ENCODE measurements around the gene HOXD9. TPM values are rescaled to one million over a fixed set of nuclear protein-coding genes. Genes with fewer than 3 reads are reported as not detected.

The HOXD9 gene
- total RNA-seq, 1 donor from 2014 or later = not detected

GRCh38 chr2:176160986-176161824, 38.7 kb downstream of the HOXD9 start:
- H3K9me3 Mint-ChIP-seq = peaks cover 16% of the 10 kb centered on the region
- H3K4me1 Mint-ChIP-seq = peaks cover 2% of the 10 kb centered on the region
- H3K27me3 Mint-ChIP-seq = peaks cover 84% of the 10 kb centered on the region
- no peak overlapping the region for H3K27ac Mint-ChIP-seq
- H3K4me3 Mint-ChIP-seq = no peak overlapping the region
- H3K36me3 Mint-ChIP-seq (ENCODE audit: low read depth) = peaks cover 5% of the 10 kb centered on the region
- DNase-seq = peak; percentile 54
- intact Hi-C loops (cut with micrococcal nuclease) = loop anchor here (2.0 to 5.0 kb wide), 3 partner anchors 34 to 1829 kb away; partner anchors contain the start of genes HOXD8 and SP9

DNA sequence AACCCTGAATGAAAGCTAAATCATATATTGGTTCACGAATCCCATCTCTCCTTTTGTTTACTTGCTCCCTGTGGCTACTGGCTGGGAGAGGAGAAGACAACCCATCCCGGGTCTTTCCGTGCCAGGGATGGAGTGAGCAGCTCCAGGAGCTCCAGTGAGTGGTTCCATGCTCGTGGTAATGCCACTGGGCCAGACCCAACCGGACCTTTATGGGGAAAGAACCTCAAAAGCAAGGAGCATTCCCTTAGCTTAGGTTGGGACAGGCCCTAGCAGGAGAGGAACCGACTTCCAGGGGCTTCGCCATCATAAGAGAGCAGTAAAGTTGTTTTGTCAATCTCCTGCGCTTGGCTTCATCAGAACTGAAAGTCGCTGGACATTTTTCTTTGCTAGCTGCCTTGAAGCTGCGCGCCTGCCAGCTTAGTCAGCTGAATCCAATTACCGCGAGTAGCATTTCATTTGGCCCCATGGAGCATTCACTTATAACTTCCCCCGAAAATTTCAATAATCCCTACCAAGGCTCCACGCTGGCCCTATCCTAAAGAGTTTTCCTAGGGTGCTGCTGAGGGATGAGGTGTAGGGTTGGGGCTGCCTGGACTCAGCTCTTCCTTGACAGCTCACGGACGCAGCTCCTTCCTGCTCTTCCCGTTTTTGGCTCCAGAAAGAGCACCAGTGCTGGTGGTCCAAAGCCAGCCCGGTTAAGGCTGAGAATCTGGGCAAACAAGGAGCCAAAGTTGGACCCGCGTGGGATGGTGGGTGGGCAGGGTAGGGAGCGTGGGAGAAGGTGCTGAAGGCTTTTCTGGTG, 39.5 kb downstream of the HOXD9 start:
- H3K4me3 Mint-ChIP-seq = no peak overlapping the region
- DNase-seq = peak; percentile 45
- peaks cover 5% of the 10 kb centered on the region for H3K36me3 Mint-ChIP-seq (ENCODE audit: low read depth)
- H3K27me3 Mint-ChIP-seq = peaks cover 86% of the 10 kb centered on the region
- intact Hi-C loops (cut with micrococcal nuclease) = loop anchor here (2.0 to 5.0 kb wide), 3 partner anchors 35 to 1830 kb away; partner anchors contain the start of genes HOXD8 and SP9
- H3K4me1 Mint-ChIP-seq = peaks cover 2% of the 10 kb centered on the region
- no peak overlapping the region for H3K27ac Mint-ChIP-seq
- H3K9me3 Mint-ChIP-seq = peaks cover 16% of the 10 kb centered on the region

GRCh38 chr2:176162911-176163671, 40.6 kb downstream of the HOXD9 start:
- Mint-ChIP-seq H3K27ac (peak overlapping the region; percentile 44), H3K36me3 (ENCODE audit: low read depth) (peaks cover 5% of the 10 kb centered on the region), H3K9me3 (peaks cover 12% of the 10 kb centered on the region), H3K27me3 (peaks cover 87% of the 10 kb centered on the region), H3K4me1 (no peaks in the 10 kb centered on the region), H3K4me3 (no peak overlapping the region)
- intact Hi-C loops (cut with micrococcal nuclease) = loop anchor here (5.0 kb wide), 2 partner anchors 36 to 1831 kb away; partner anchors contain the start of genes HOXD8 and SP9
- no peak for DNase-seq

DNA sequence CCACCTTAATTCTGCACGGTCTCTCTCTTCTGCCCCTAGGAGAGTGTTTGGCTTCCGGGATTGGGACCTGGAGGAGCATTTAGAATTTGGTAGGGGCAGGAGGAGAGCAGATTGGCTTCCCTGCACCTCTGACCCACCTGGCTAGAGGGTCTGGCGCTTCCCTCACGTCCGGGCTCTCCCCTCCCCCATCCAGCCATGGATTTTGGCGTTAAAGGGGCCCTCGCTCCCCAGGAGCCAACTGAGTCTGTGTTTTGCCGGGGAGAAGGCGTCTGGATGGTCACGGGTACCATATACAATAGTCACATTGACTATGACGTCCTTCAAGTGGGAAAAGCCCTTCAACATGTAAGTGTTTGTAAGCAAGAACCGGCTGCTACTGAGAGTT, 41.1 kb downstream of the HOXD9 start:
- H3K4me1 Mint-ChIP-seq = no peaks in the 10 kb centered on the region
- intact Hi-C loops (cut with micrococcal nuclease) = loop anchor here (5.0 kb wide), 2 partner anchors 36 to 1831 kb away; partner anchors contain the start of genes HOXD8 and SP9
- H3K27ac Mint-ChIP-seq = peak overlapping the region; percentile 44
- no peak overlapping the region for H3K4me3 Mint-ChIP-seq
- no peak for DNase-seq
- H3K27me3 Mint-ChIP-seq = peaks cover 83% of the 10 kb centered on the region
- peaks cover 12% of the 10 kb centered on the region for H3K9me3 Mint-ChIP-seq
- H3K36me3 Mint-ChIP-seq (ENCODE audit: low read depth) = peaks cover 5% of the 10 kb centered on the region

DNA sequence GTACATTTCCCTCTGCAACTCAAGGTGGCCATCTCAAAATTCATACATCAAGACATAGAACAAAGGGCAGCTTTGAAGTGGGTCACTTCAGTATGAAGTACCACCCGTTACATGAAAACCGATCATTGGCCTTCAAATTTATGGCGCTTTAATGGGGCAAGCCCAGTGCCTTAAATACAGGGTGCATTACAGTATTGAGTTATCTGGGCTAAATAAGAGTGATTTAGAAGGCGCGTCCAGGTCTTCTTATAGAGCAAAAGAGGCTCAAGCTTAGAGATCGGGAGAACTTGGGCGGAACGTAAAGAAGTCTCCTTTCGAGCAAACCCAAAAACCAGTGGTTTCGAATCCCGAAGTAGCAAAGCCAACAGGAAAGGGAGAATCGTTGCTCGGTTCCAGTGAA, 41.7 kb downstream of the HOXD9 start:
- Mint-ChIP-seq H3K9me3 (peaks cover 12% of the 10 kb centered on the region), H3K4me1 (no peaks in the 10 kb centered on the region), H3K4me3 (no peak overlapping the region), H3K27ac (peak overlapping the region; percentile 44), H3K27me3 (peaks cover 80% of the 10 kb centered on the region), H3K36me3 (ENCODE audit: low read depth) (peaks cover 5% of the 10 kb centered on the region)
- intact Hi-C loops (cut with micrococcal nuclease) = loop anchor here (5.0 kb wide), 2 partner anchors 37 to 1832 kb away; partner anchors contain the start of genes HOXD8 and SP9
- no peak for DNase-seq

DNA sequence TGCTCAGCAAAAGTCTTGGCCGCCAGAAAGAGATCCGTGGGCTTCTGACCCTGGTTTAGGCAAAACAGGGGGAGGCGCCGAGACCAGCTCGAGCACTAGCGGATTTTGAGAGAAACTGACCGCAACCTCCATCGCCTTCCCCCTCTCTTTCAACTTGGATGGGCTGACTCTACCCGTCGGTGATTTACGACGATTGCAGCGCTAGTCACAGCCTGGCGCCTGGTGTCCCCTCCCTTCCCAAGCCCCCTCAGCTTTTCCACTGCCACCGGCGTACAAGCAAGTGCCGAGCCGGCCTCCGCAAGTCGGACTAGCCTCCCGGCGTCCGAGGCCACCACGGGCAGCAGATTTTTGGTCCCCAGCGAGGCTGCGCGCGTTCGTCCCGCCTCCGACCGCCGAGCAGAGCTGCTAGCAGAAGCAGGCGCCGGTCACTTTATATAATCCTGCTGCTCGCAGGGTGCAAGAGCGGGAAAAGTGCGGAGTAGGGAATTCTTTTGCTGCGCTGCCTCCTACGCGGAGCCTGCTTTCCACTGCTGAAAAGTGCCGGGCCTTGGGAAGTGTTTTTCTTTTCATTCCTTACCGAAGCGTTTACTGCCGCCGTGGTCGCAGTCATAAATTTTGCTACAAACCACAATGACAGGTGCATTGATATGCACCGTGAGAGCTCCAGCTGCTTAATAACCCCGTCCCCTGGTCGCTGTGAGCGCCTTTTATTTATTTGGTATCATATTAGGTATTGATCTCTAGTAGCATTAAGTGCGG, 42.3 kb downstream of the HOXD9 start:
- intact Hi-C loops (cut with micrococcal nuclease) = loop anchor here (5.0 kb wide), 2 partner anchors 37 to 1832 kb away; partner anchors contain the start of genes HOXD8 and SP9
- H3K27me3 Mint-ChIP-seq = peaks cover 81% of the 10 kb centered on the region
- peaks cover 5% of the 10 kb centered on the region for H3K36me3 Mint-ChIP-seq (ENCODE audit: low read depth)
- H3K4me1 Mint-ChIP-seq = no peaks in the 10 kb centered on the region
- H3K4me3 Mint-ChIP-seq = no peak overlapping the region
- peak overlapping the region; percentile 13 for H3K27ac Mint-ChIP-seq
- H3K9me3 Mint-ChIP-seq = peaks cover 12% of the 10 kb centered on the region
- peak; percentile 55 for DNase-seq

GRCh38 chr2:176165370-176166050, 43.0 kb downstream of the HOXD9 start:
- peak overlapping the region; percentile 13 for H3K27ac Mint-ChIP-seq
- H3K4me3 Mint-ChIP-seq = no peak overlapping the region
- DNase-seq = no peak
- peaks cover 12% of the 10 kb centered on the region for H3K9me3 Mint-ChIP-seq
- H3K27me3 Mint-ChIP-seq = peaks cover 81% of the 10 kb centered on the region
- no peaks in the 10 kb centered on the region for H3K4me1 Mint-ChIP-seq
- peaks cover 5% of the 10 kb centered on the region for H3K36me3 Mint-ChIP-seq (ENCODE audit: low read depth)
- intact Hi-C loops (cut with micrococcal nuclease) = no loop called here

- DNase-seq = no peak
- Mint-ChIP-seq H3K4me1 (no peaks in the 10 kb centered on the region), H3K9me3 (peaks cover 9% of the 10 kb centered on the region), H3K36me3 (ENCODE audit: low read depth) (peaks cover 5% of the 10 kb centered on the region), H3K27me3 (peaks cover 79% of the 10 kb centered on the region), H3K27ac (no peak overlapping the region), H3K4me3 (no peak overlapping the region)
- intact Hi-C loops (cut with micrococcal nuclease) = no loop called here
Measured at GRCh38 chr2:176166272-176166671, 43.8 kb downstream of the HOXD9 start.

DNA sequence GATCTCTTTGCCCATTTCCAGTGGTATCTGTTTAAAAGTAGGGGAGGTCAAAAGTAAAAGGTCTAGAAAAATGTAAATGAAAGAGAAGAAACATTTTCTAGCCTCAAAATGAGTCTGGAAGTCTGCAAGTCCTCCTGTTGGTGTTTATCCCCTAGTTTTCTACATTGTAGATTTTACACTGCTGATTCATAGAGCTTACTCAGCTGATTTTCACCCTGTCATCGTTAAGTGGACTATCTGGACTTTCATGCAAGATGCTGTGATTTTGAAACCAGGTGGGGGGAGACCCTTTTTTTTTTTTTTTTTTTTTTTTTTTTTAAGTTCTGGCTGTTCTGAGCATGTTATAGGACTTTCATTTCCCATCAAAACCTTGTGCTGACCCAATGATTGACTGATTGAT, 44.9 kb downstream of the HOXD9 start:
- DNase-seq = no peak
- Mint-ChIP-seq H3K27ac (no peak overlapping the region), H3K4me1 (no peaks in the 10 kb centered on the region), H3K36me3 (ENCODE audit: low read depth) (peaks cover 5% of the 10 kb centered on the region), H3K27me3 (peaks cover 72% of the 10 kb centered on the region), H3K9me3 (peaks cover 9% of the 10 kb centered on the region), H3K4me3 (no peak overlapping the region)
- intact Hi-C loops (cut with micrococcal nuclease) = no loop called here

DNA sequence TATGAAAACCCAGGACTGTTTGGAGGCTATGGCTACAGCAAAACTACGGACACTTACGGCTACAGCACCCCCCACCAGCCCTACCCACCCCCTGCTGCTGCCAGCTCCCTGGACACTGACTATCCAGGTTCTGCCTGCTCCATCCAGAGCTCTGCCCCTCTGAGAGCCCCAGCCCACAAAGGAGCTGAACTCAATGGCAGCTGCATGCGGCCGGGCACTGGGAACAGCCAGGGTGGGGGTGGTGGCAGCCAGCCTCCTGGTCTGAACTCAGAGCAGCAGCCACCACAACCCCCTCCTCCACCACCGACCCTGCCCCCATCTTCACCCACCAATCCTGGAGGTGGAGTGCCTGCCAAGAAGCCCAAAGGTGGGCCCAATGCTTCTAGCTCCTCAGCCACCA, 46.7 kb downstream of the HOXD9 start:
- Mint-ChIP-seq H3K4me1 (peaks cover 2% of the 10 kb centered on the region), H3K27me3 (peaks cover 73% of the 10 kb centered on the region), H3K27ac (no peak overlapping the region), H3K36me3 (ENCODE audit: low read depth) (peaks cover under 1% of the 10 kb centered on the region), H3K9me3 (peaks cover 2% of the 10 kb centered on the region), H3K4me3 (no peak overlapping the region)
- intact Hi-C loops (cut with micrococcal nuclease) = no loop called here
- DNase-seq = no peak

GRCh38 chr2:176169711-176170110, 47.2 kb downstream of the HOXD9 start:
- Mint-ChIP-seq H3K4me1 (peaks cover 2% of the 10 kb centered on the region), H3K36me3 (ENCODE audit: low read depth) (no peaks in the 10 kb centered on the region), H3K4me3 (no peak overlapping the region), H3K27ac (no peak overlapping the region), H3K27me3 (peaks cover 72% of the 10 kb centered on the region), H3K9me3 (no peaks in the 10 kb centered on the region)
- DNase-seq = no peak
- intact Hi-C loops (cut with micrococcal nuclease) = no loop called here

DNA sequence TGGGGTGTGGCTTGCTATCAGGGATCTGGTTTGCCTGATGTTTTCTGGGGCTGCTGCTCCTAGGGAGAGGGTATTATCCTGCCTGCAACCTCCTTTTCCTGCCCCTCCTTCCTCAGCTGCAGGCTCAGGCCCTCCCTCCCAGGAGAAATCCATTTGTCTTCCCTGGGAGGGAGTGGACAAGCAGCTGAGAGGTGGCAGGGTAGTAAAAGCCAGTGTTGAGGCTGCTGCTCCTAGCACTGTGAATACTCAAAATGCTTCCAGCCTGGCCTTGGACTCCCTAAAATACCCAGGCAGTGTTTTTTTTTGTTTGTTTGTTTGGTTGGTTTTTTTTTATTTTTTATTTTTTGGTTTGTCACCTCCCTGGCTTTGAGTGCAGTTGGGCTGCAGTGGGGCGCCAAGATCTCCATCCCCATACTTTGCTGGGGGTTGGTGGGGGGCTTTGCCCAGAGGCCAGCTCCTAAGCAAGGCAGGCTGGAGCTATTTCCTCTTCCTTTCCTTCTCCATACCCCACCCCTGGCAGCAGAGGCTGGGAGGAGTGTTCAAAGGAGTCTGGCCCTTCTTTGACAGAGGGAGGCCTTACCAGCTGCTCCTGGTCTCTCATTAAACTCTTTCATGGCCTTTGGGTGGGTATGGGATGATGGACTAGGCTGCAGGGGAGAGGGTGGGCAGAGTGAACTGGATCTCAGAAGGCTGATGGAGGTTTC, 48.2 kb downstream of the HOXD9 start:
- no peak overlapping the region for H3K27ac Mint-ChIP-seq
- H3K36me3 Mint-ChIP-seq (ENCODE audit: low read depth) = no peaks in the 10 kb centered on the region
- peaks cover 74% of the 10 kb centered on the region for H3K27me3 Mint-ChIP-seq
- peaks cover 4% of the 10 kb centered on the region for H3K4me1 Mint-ChIP-seq
- peak; percentile 40 for DNase-seq
- H3K9me3 Mint-ChIP-seq = no peaks in the 10 kb centered on the region
- intact Hi-C loops (cut with micrococcal nuclease) = no loop called here
- H3K4me3 Mint-ChIP-seq = no peak overlapping the region
